Lower lobe of right lung (tissue), 2 donors: ENCODE data around the gene KCNE2. TPM values are rescaled to one million over a fixed set of nuclear protein-coding genes. Genes with fewer than 3 reads are reported as not detected.

ENCODE experiments used
- ATAC-seq, 2 donors: fragments of 200-7000 bp; cut with Tn5 transposase; one replicate each; pipeline ENCODE4 v1.9.1; 2020 to 2022; ENCODE audit warnings: mild to moderate bottlenecking in 2 of 2, moderate library complexity in 2 of 2
- DNase-seq: peaks from one replicate; pipeline ENCODE4 v3.0.0-alpha.2; 2020
- H3K27ac ChIP-seq: fragments of 200-600 bp; one replicate; pipeline ENCODE4 v1.8.0; 2022
- H3K27me3 ChIP-seq: fragments of 200-600 bp; one replicate; pipeline ENCODE4 v1.8.0; 2022; ENCODE audit warnings: low read depth
- H3K36me3 ChIP-seq: fragments of 200-600 bp; one replicate; pipeline ENCODE4 v1.8.0; 2022; ENCODE audit warnings: mild to moderate bottlenecking
- H3K4me1 ChIP-seq: fragments of 200-600 bp; one replicate; pipeline ENCODE4 v1.8.0; 2022
- H3K4me3 ChIP-seq: fragments of 200-600 bp; one replicate; pipeline ENCODE4 v1.8.0; 2022; ENCODE audit warnings: mild to moderate bottlenecking
- H3K9me3 ChIP-seq: fragments of 200-600 bp; one replicate; pipeline ENCODE4 v1.8.0; 2022
- CTCF ChIP-seq: fragments of 200-600 bp; IDR thresholded peaks from one replicate; pipeline ENCODE4 v1.8.0; 2022; ENCODE audit warnings: antibody characterized with exemption, mild to moderate bottlenecking
- intact Hi-C: fragments of 100-400 bp; cut with DNase I; formaldehyde crosslinking; loops from one replicate; pipeline ENCODE4 v1.11.0; 2022
- long read RNA-seq: library from polyadenylated mRNA; unstranded; transcript quantifications from one replicate; pipeline ENCODE4 v2.0.0, GENCODE V29; 2021
- total RNA-seq: library from RNA; stranded (reverse); fragmentation: NEBNext Ultra II Directional; extraction: Animal tissue kit (Norgen Biotek cat#: 25700); gene quantifications from one replicate; pipeline ENCODE4 v1.2.1, GENCODE V29; 2021
- donor health status: DM: no; HTN: yes; CAD: no; lungs with severe emphysema.

KCNE2 gene
- total RNA-seq: not detected
- long read RNA-seq: 0 reads

GRCh38 chr21:34363733-34364132 lies at the start of gene KCNE2:
Gene KCNE2, plus strand, starts transcription at chr21:34364006. Its CDS starts 6,473 bp downstream, at chr21:34370479.
- Histone ChIP-seq H3K4me3 (no peak within 1 kb of the TSS), H3K36me3 (no peaks in the 10 kb centered on the region), H3K9me3 (no peaks in the 10 kb centered on the region), H3K4me1 (peaks cover 7% of the 10 kb centered on the region), H3K27ac (no peak within 1 kb of the TSS), H3K27me3 (peaks cover 4% of the 10 kb centered on the region)
- TF ChIP-seq CTCF: no peak
- intact Hi-C loops: no loop called here
- DNase-seq: no peak
- no peak for ATAC-seq

GRCh38 chr21:34319585-34319984 lies 44.2 kb upstream of the KCNE2 start:
- no peaks in the 10 kb centered on the region for H3K36me3 ChIP-seq
- intact Hi-C loops: no loop called here
- ATAC-seq (no peak), DNase-seq (no peak)
- peaks cover 5% of the 10 kb centered on the region for H3K27me3 ChIP-seq
- H3K4me3 ChIP-seq: no peak overlapping the region
- H3K4me1 ChIP-seq: no peaks in the 10 kb centered on the region
- H3K27ac ChIP-seq: no peak overlapping the region
- no peaks in the 10 kb centered on the region for H3K9me3 ChIP-seq
- no peak for TF ChIP-seq CTCF

GRCh38 chr21:34320011-34320410 lies 43.8 kb upstream of the KCNE2 start:
- intact Hi-C loops: no loop called here
- peaks cover under 1% of the 10 kb centered on the region for H3K27me3 ChIP-seq
- no peak for ATAC-seq
- no peak for DNase-seq
- no peaks in the 10 kb centered on the region for H3K9me3 ChIP-seq
- H3K4me3 ChIP-seq: no peak overlapping the region
- no peaks in the 10 kb centered on the region for H3K36me3 ChIP-seq
- no peak overlapping the region for H3K27ac ChIP-seq
- no peaks in the 10 kb centered on the region for H3K4me1 ChIP-seq
- TF ChIP-seq CTCF: no peak

- ATAC-seq (no peak), DNase-seq (no peak)
- H3K9me3 ChIP-seq: no peaks in the 10 kb centered on the region
- H3K27ac ChIP-seq: no peak overlapping the region
- no peaks in the 10 kb centered on the region for H3K4me1 ChIP-seq
- H3K36me3 ChIP-seq: no peaks in the 10 kb centered on the region
- intact Hi-C loops: no loop called here
- no peaks in the 10 kb centered on the region for H3K27me3 ChIP-seq
- no peak for TF ChIP-seq CTCF
- H3K4me3 ChIP-seq: no peak overlapping the region
Measured at GRCh38 chr21:34330055-34330454, 33.8 kb upstream of the KCNE2 start.

- intact Hi-C loops: no loop called here
- Histone ChIP-seq H3K9me3 (no peaks in the 10 kb centered on the region), H3K27me3 (no peaks in the 10 kb centered on the region), H3K4me1 (no peaks in the 10 kb centered on the region), H3K36me3 (no peaks in the 10 kb centered on the region), H3K27ac (no peak overlapping the region), H3K4me3 (no peak overlapping the region)
- ATAC-seq: no peak
- no peak for DNase-seq
- TF ChIP-seq CTCF: no peak
Measured at GRCh38 chr21:34331726-34332125, 32.1 kb upstream of the KCNE2 start.

- no peak overlapping the region for H3K27ac ChIP-seq
- DNase-seq (no peak), ATAC-seq (no peak)
- H3K4me1 ChIP-seq: no peaks in the 10 kb centered on the region
- no peaks in the 10 kb centered on the region for H3K9me3 ChIP-seq
- no peaks in the 10 kb centered on the region for H3K27me3 ChIP-seq
- no peak overlapping the region for H3K4me3 ChIP-seq
- no peaks in the 10 kb centered on the region for H3K36me3 ChIP-seq
- intact Hi-C loops: no loop called here
- TF ChIP-seq CTCF: no peak
Measured at GRCh38 chr21:34332347-34332746, 31.5 kb upstream of the KCNE2 start.
